Measurements from ENCODE around the gene STX3.

- TF ChIP-seq YY1 (IDR thresholded peaks at IDR 0.05; ENCODE audit: insufficient read depth, insufficient read length) (no peak), ZNF274 (IDR thresholded peaks at IDR 0.05; ENCODE audit: low read depth, low read length) (no peak)
Observed at GRCh38 chr11:59756845-59757244, 1.7 kb downstream of the STX3 start.
